NK-92 (cell line): ENCODE results near the gene WNT16.
"Not testable (repeated sequence)": the region's sequence is repeated elsewhere in the genome, so short reads cannot be mapped to it uniquely, and the experiment has no call there.

Source experiments
- DNase-seq: peaks from one replicate; lab custom pipeline; 2025; ENCODE audit not compliant: unreplicated experiment; lab: John Stamatoyannopoulos, UW

WNT16 gene

GRCh38 chr7:121328508-121329190 is at the start of gene WNT16:
Gene WNT16, plus strand, starts transcription at chr7:121329000. Its CDS starts 293 bp downstream, at chr7:121329293.
- DNase-seq: no peak

DNA sequence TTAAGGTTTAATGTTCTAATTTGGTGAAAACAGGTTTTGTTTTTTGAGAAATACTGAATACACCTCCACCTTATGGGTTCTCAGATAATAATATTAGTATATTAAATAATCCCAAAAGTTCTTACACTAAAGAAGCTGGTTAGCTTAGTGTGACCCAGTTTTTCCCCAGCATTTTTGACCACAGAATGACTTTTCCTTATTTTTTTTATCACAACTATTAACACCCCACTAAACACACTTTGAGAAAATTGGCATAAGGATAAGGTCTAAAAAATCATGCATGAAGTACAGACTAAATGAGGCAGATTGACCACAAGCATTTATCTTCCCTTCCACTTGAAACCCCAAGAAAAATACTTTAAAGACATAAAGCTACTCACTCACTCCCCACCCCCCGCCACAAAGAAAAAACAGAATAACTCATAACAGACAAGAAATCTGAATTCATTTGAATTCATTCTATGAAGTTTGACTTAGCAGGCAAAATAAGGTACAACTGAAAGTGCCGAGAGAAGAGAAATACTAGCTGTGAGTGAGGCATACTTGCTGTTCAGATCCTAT is 49.7 kb upstream of the WNT16 start:
- no peak for DNase-seq

- DNase-seq: no peak
Observed at GRCh38 chr7:121279822-121280221, 49.0 kb upstream of the WNT16 start.

- DNase-seq: no peak
Observed at GRCh38 chr7:121280656-121281055, 48.1 kb upstream of the WNT16 start.

GRCh38 chr7:121282129-121282528 is 46.7 kb upstream of the WNT16 start:
- DNase-seq: no peak

GRCh38 chr7:121285066-121285667 is 43.6 kb upstream of the WNT16 start:
- DNase-seq: no peak

DNA sequence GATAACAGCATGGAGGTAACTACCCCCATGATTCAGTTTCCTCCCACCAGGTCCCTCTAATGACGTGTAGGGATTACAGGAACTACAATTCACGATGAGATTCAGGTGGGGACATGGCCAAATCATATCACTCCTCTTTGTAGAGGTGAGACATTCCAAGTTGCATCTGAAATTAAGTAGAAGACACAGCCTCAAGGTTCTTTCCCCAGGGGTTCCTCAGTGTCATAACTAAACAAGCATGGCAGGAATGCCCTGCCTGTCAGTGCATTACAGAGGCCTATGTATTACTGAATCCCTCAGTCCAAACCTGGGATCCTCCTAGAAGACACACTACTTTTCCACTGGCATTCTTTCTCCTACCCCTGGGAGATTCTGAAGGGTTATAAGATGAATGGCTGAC is 42.6 kb upstream of the WNT16 start:
- DNase-seq: no peak

GRCh38 chr7:121286742-121287734 is 41.8 kb upstream of the WNT16 start:
- no peak for DNase-seq

DNA sequence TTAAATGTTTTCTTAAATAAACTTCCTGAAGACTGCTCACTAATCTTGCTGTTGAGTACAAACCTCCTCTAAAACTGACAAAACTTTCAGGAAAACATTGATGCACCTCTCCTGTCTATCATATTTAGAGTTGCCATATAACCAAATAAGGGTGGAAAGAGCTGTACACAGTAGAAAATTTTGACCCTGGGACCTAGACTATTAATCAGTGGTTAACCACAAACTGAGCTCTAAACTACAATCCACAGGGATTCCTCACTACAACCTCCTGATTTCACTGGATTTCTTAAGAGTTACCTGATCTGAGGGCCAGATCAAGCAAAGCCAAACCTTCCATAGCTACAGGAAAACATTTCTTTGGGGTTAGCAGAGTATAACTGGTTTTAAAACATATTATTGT is 39.9 kb upstream of the WNT16 start:
- DNase-seq: no peak

GRCh38 chr7:121289930-121290329 is 38.9 kb upstream of the WNT16 start:
- not testable (repeated sequence) for DNase-seq

- no peak for DNase-seq
Observed at GRCh38 chr7:121294448-121294992, 34.3 kb upstream of the WNT16 start.

DNA sequence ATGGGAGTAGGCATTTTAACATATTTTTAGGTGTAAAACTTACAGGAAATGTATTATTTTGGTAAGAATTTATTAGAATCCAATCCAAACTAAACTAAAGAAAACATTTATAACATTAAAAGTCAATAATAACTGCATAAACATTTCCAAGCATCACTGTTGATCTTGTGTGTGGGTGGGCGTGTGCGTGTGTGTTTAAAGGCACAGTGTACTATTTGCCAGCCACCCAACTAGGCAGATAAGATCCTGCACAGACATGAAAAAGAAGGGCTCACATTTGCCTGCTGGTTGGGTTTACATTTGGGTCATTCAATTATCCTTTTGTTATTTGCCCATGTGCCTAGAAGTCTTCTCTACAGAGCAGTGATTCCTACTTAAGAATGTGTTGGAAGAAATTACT is 31.0 kb upstream of the WNT16 start:
- no peak for DNase-seq

GRCh38 chr7:121298831-121299239 is 30.0 kb upstream of the WNT16 start:
- DNase-seq: no peak

- no peak for DNase-seq
Observed at GRCh38 chr7:121300685-121301420, 27.9 kb upstream of the WNT16 start.

- no peak for DNase-seq
Observed at GRCh38 chr7:121301446-121302213, 27.2 kb upstream of the WNT16 start.

DNA sequence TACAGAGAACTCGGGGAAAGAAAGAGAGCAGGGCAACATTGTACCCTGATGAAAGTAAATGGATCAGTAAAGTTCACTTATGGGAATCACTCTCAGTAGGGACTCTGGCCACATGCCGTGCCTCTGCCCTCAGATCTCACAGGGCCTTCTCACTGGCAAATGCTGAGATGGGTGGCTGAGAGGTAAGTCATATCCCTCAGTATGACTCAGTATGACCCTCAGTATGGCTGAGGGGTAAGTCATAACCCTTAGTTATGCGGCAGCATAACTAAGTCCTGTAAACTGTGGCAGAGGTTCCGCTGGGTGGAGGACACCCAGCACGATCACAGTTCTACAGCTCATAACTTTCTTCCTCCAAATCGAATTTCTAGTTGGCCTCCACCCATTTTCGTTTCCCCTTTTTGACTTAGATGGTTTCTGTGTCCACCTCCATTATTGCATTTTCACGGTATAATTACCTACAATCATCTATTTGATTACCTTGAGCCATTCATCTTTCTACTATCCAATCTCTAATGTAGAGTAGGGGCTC is 26.5 kb upstream of the WNT16 start:
- no peak for DNase-seq

DNA sequence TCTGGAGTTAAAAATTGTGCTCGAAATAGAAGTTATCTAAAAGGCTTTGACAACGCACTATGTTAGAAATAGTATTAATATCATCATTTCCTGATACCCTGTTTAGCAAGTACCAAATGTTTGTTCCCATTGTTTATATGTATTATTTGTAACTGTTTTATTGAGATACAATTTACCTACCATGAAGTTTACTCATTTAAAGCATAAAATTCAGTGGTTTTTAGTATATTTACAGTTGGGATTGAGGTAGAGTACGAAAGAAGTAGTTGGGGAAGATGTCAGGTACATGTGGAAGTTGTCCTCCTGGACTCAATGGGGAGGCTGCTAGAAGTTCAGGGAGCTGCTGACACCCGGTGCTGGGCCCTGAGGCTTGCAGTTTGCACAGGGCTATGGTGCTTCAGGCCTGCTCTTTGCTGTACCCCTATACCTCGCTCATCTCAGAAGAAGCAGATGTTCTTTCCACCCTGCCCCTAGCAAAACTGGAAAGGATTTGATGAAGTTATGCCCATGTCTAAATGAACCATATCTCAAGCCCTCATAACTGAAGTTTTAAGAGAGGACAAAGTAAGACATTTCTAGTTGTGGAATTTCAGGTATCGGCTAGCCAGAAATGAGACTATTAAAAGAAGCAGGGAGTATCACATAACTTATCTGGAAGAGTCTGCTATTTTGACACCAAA is 25.2 kb upstream of the WNT16 start:
- no peak for DNase-seq

GRCh38 chr7:121304102-121304658 is 24.6 kb upstream of the WNT16 start:
- no peak for DNase-seq

GRCh38 chr7:121305109-121305508 is 23.7 kb upstream of the WNT16 start:
- no peak for DNase-seq
